HCT116 (cell line): ENCODE data around the gene BCR.

Source experiments
- CEBPB ChIP-seq: IDR thresholded peaks from 2 replicates; pipeline ENCODE4 v1.6.1; 2012; ENCODE audit warnings: low read depth
- EZH2 ChIP-seq: fragments of 200-600 bp; sonication (generic); IDR thresholded peaks from 2 replicates; pipeline ENCODE4 v1.6.1; 2017; ENCODE audit warnings: antibody characterized with exemption, mixed run types
- EZH2phosphoT487 ChIP-seq: fragments of 200-600 bp; IDR thresholded peaks from 2 replicates; pipeline ENCODE4 v1.6.1; 2018; ENCODE audit warnings: antibody characterized with exemption, borderline replicate concordance
- POLR2AphosphoS5 ChIP-seq: IDR thresholded peaks from 2 replicates; pipeline ENCODE4 v1.6.1; 2011; ENCODE audit warnings: mild to moderate bottlenecking, low read depth, low read length, moderate library complexity
- SIN3A ChIP-seq: IDR thresholded peaks from 2 replicates; pipeline ENCODE4 v1.6.1; 2012; ENCODE audit warnings: low read depth
- SP1 ChIP-seq: IDR thresholded peaks from 2 replicates; pipeline ENCODE4 v1.6.1; 2012; ENCODE audit warnings: low read depth
- SRF ChIP-seq: IDR thresholded peaks from 2 replicates; pipeline ENCODE4 v1.6.1; 2012; ENCODE audit warnings: low read depth
- TF ChIP-seq, protein P1 (sequence below), 3 experiments: fragments of 200-600 bp in 1 of 3; sonication (generic) in 1 of 3; IDR thresholded peaks in 2 of 3; conservative IDR thresholded peaks in 1 of 3; 2 replicates each; pipeline ENCODE4 v1.5.1; 2012 to 2017; ENCODE audit warnings: low read depth in 2 of 3, low read length in 2 of 3, antibody characterized with exemption in 1 of 3, borderline replicate concordance in 1 of 3, control low read depth in 1 of 3, mild to moderate bottlenecking in 1 of 3, mixed read lengths in 1 of 3, mixed run types in 1 of 3, moderate library complexity in 1 of 3; ENCODE audit not compliant: insufficient read depth in 1 of 3
- TF ChIP-seq, protein P2 (sequence below): IDR thresholded peaks from 2 replicates; pipeline ENCODE4 v1.6.1; 2011; ENCODE audit warnings: mild to moderate bottlenecking, low read length, moderate library complexity; ENCODE audit not compliant: insufficient replicate concordance; ENCODE audit errors: extremely low read depth
- TF ChIP-seq, protein P3 (sequence below): IDR thresholded peaks from 2 replicates; pipeline ENCODE4 v1.6.1; 2012

DNA sequence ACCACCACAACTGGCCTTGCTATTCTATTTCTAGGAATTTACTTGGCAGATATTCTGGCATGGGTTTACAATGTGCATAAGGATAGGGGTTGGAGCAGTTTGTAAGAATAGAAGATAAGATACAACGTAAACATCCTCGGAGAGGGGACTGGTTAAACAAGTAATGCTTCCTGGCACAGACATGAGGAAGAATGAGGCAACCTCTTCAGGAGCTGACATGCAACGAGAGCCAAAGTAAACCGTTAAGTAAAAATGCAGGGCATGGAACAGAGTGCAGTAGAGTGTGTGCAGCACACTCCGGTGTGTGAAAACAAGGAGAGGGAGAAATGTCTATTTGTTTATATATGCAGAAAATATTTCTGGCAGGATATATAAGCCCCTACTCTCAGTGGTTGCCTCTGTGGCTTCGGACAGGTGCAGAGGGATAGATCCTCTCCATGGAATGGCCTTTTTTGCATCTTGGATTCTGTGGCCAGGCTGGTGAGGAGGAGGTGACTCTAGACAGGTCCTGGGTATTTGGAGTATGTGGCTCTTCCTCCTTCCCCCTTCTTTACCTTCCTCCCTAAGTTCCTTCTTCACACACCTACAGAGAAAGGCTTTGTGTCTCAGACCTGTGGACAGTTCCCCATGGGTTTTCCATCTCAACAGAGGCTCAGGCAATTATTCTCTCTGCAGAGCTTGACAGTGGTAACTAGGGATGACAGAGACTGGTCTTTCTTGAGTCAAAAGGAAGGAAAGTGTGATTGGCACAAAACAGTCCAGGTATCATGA is 32.5 kb upstream of the BCR start:
- TF ChIP-seq EZH2phosphoT487 (no peak), POLR2AphosphoS5 (no peak), SP1 (no peak), SIN3A (no peak), SRF (no peak), EZH2 (no peak), CEBPB (no peak)
- TF ChIP-seq, protein P1, sequence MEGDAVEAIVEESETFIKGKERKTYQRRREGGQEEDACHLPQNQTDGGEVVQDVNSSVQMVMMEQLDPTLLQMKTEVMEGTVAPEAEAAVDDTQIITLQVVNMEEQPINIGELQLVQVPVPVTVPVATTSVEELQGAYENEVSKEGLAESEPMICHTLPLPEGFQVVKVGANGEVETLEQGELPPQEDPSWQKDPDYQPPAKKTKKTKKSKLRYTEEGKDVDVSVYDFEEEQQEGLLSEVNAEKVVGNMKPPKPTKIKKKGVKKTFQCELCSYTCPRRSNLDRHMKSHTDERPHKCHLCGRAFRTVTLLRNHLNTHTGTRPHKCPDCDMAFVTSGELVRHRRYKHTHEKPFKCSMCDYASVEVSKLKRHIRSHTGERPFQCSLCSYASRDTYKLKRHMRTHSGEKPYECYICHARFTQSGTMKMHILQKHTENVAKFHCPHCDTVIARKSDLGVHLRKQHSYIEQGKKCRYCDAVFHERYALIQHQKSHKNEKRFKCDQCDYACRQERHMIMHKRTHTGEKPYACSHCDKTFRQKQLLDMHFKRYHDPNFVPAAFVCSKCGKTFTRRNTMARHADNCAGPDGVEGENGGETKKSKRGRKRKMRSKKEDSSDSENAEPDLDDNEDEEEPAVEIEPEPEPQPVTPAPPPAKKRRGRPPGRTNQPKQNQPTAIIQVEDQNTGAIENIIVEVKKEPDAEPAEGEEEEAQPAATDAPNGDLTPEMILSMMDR (IDR thresholded peaks at IDR 0.05 in 2 of 3, conservative IDR thresholded peaks at IDR 0.05 in 1 of 3; ENCODE audit: borderline replicate concordance in 1 of 3, insufficient read depth in 1 of 3, low read depth in 2 of 3, low read length in 2 of 3): no peak
- TF ChIP-seq, protein P2, sequence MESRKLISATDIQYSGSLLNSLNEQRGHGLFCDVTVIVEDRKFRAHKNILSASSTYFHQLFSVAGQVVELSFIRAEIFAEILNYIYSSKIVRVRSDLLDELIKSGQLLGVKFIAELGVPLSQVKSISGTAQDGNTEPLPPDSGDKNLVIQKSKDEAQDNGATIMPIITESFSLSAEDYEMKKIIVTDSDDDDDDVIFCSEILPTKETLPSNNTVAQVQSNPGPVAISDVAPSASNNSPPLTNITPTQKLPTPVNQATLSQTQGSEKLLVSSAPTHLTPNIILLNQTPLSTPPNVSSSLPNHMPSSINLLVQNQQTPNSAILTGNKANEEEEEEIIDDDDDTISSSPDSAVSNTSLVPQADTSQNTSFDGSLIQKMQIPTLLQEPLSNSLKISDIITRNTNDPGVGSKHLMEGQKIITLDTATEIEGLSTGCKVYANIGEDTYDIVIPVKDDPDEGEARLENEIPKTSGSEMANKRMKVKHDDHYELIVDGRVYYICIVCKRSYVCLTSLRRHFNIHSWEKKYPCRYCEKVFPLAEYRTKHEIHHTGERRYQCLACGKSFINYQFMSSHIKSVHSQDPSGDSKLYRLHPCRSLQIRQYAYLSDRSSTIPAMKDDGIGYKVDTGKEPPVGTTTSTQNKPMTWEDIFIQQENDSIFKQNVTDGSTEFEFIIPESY: no peak
- TF ChIP-seq, protein P3, sequence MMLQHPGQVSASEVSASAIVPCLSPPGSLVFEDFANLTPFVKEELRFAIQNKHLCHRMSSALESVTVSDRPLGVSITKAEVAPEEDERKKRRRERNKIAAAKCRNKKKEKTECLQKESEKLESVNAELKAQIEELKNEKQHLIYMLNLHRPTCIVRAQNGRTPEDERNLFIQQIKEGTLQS: no peak
